Measurements from ENCODE around the gene MNAT1.

DNA sequence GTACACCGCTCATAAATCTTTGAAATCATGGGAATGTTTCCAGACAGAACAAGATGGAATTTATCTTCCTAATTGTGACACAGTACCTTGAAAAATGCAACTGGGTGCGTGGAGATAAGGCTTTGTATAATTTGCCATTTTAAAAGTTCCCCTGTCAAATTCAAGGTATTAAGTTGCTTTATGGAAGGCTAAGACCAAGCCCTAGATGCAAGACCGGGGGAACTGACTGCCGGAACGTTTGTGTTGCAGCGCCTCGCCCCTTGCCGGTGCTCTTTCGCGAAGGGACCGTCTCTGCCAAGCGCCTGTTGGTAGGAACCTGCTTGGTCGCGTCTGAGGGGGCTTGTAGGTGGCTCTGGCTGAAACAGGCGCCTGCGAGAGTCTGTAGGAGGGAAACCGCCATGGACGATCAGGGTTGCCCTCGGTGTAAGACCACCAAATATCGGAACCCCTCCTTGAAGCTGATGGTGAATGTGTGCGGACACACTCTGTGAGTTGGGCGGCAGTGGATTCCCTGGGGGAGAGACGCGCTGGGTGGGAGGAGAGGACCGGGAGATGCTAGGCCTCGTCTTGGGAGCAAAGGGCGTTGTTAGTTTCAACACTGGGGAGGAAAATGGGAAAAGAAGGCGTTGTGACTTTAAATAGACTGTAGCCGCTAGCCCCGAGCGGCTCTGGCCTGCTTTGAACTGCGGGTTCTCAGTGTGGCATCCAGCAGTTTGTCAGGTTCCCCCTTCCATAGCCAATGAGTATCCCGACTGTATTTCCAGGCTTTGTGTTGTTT is at the start of gene MNAT1:
- TF ChIP-seq MAX (IDR thresholded peaks at IDR 0.05), result peak; percentile 57; the same call in 1 of the 2 replicates
- peak; percentile 38; the same call in 1 of the 2 replicates for TF ChIP-seq CEBPB (IDR thresholded peaks at IDR 0.05)
- no peak for TF ChIP-seq EP300 (IDR thresholded peaks at IDR 0.05; ENCODE audit: borderline replicate concordance)
- peak; percentile 20; the same call in 1 of the 2 replicates for TF ChIP-seq RAD21 (IDR thresholded peaks at IDR 0.05; ENCODE audit: low read depth)
- peak; percentile 81 for TF ChIP-seq TCF12 (IDR thresholded peaks at IDR 0.05; ENCODE audit: low read depth)
- TF ChIP-seq TAF1 (IDR thresholded peaks at IDR 0.05; ENCODE audit: low read depth), result peak; percentile 100
- TF ChIP-seq FOXM1 (IDR thresholded peaks at IDR 0.05; ENCODE audit: borderline replicate concordance, low read depth), result no peak
- TF ChIP-seq EGR1 (IDR thresholded peaks at IDR 0.05), result no peak
- no peak for TF ChIP-seq TEAD4 (IDR thresholded peaks at IDR 0.05)
